Measurements from ENCODE around the gene ASPHD1.
"Not testable (repeated sequence)": the region's sequence is repeated elsewhere in the genome, so short reads cannot be mapped to it uniquely, and the experiment has no call there.

ASPHD1 gene

DNA sequence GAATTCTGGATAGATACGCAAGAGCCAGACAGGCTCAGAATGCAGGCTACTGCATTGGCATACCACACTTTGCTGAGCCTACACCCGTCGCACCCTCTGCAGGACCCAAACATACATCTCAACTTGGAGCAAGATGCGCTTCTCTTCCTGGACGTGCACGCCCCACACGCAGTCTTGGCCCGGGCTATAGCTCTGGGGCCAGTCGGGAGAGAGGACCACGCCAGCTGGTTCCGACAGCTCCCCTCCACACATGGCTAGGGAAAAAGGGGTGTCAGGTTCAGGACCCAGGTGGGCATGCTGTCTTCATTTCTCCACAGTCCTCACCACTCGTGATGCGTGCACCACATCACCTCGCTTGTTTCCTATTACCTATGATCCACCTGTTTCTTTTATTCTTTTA is 22.1 kb upstream of the ASPHD1 start:
- DNase-seq: no peak

- DNase-seq: no peak
Measured at GRCh38 chr16:29881050-29881449, 19.2 kb upstream of the ASPHD1 start.

DNA sequence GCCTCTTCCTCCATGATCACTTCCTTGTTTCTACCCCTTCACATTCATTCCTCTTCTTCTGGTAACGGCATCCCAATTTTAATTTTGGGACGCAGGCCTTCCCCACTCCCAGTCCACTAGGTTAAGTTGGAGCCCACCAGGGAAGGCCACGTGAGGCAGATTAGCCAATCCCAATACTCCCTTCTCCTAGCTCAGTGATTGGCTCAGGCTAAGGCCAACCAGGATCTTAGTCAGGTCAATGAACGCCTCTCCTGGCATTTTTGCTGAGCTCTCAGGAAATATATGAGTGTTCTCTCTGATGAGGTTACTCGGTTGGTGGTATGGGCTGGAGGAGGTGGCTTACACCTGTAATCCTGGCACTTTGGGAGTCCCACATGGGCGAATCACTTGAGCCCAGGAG is 16.3 kb upstream of the ASPHD1 start:
- DNase-seq: no peak

GRCh38 chr16:29889372-29889771 is 10.9 kb upstream of the ASPHD1 start:
- DNase-seq: not testable (repeated sequence)

DNA sequence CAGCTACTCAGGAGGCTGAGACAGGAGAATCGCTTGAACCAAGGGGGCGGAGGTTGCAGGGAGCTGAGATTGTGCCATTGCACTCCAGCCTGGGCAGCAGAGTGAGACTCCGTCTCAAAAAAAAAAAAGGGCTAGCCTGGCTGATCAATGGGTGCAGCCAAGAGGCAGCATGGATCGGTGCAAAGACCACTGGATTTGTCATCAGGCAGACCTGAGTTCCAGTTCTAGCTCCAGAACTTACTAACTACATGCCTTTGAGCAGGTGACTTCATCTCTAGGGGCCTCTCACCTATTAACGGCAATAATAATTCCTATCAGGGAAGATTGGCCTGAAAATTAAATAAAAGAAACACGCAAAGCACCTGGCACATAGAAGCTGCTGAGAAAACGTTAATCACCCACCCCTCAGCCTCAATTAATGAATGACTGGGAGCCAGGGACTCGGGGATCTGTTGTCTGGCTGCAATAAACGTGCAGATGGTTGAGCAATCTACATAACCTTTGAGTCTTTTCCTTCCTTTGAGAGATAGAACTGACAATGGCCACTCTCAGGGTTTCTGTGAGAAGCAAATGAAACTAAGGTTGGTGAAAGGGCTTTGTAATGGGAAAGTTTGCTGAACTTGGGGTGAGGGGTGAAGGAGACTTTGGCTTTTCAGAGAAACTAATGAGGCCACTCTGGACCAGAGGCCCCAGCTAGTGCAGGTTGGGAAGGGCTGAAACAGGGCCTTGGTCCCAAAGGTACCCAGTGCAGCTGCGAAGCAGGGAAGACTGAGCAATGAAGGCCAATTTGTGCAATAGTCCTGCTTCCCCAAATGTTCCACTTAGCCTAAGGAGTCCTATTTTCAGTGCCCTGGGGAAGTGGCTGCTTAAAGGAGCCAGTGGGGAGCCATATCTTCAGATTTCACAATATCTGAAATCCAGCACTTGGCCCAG is 8.5 kb upstream of the ASPHD1 start:
- no peak for DNase-seq

- no peak for DNase-seq
Measured at GRCh38 chr16:29892458-29892813, 7.9 kb upstream of the ASPHD1 start.

DNA sequence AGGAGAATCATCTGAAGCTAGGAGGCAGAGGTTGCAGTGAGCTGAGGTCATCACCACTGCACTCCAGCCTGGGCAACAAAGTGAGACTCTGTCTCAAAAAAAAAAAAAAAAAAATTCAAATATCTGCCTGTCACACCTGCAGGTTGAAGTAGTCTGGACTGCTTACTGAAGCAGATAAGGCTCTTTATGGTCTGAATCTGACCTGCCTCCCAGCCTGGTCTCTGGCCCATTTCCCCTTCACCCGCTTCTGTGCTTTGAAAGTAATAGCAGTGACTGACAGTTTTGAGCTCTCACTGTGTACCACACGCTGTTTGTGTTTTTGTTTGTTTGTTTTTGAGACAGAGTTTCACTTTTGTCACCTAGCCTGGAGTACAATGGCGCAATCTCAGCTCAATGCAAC is 6.7 kb upstream of the ASPHD1 start:
- DNase-seq: no peak

GRCh38 chr16:29894352-29894751 is 5.9 kb upstream of the ASPHD1 start:
- DNase-seq: no peak

DNA sequence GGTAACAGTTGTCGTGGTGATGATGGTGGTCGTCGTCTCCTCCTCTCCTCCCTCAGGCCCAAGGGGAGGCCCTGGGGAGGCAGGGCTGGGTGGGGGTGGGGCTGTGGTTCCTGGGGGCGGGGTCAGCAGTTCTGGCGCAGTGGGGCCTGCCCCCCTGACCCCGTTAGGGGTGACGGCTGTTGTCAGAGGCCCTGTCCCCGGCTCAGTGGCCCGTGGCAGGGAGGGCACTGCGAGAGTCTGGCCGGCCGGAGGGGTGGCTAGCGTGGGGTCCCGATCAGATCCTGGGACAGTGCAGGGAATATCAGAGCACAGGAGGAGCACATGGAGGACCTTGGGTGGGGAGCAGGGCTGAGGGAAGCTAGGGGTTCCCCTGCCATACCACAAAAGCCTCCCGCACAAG is 3.4 kb upstream of the ASPHD1 start:
- DNase-seq: no peak

- no peak for DNase-seq
Measured at GRCh38 chr16:29897333-29897732, 3.0 kb upstream of the ASPHD1 start.

DNA sequence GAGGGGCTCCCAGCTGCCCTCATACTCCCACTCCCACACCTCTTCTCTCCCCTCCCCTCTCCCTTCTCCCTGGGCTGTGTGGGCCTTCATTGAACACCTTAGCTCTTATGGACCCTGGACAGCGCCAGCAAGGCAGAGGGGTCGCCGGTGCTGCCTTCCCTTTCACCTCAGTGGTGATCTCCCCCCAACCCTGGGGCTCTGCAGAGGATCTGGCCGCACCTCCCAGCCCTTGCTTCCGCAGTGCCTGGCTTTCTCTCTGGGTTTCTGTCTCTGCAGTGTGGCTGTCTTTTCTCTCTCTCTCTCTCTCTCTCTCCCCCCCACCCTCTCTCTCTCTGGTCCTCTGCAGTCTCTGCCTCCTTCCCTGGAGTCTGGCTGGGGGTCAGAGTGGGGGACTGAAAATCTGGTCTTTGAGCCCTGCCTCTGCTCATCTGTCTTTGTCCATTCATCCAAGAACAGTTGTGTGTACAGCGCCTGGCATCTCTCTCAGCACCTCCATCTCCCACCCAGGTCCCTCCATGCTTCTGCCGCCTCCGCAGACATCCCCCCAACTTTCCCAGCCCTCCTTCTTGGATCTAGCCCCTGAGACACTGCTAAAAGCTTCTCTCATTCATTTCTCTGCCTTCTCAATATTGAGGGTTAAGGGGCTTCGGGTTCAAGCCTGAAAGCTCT is 2.0 kb upstream of the ASPHD1 start:
- no peak for DNase-seq

- peak; percentile 55 for DNase-seq
Measured at GRCh38 chr16:29898804-29899515, 1.3 kb upstream of the ASPHD1 start.

DNA sequence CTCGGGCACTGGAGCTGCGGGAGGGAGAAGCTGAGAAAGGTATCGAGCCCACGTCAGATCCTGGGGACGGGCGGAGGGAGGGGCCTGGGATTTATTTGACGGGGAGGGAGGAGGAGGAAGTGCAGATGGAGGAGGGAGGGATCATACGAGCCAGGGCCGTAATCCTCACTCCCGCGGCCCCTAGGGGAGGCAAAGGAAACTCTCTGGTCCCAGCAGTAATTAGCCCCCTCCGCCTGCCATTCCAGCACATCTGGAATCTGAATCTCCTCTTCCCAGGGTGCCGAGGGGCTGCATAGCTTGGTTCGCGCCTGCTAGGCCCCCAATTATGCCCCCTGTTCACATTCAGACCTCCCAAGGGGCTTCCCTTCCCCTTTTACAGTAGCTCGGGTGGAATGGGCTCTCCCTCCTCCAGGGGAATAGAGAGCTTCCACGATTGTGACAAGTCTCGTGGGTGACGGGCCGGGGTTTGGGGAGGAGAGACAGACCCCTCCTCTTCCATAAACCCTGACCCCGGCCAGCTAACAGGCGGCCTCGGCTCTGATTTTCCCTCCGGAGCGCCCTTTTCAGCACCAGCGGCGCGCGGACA is 679 bp upstream of the ASPHD1 start, which contains the start of gene SEZ6L2:
TSS of gene SEZ6L2 (minus strand) at position 35 of the 586 bp plus-strand sequence. CDS start 531 bp downstream, outside the sequence.
- peak; percentile 91 for DNase-seq

- DNase-seq: no peak
Measured at GRCh38 chr16:29900888-29901606, 759 bp downstream of the ASPHD1 start.

DNA sequence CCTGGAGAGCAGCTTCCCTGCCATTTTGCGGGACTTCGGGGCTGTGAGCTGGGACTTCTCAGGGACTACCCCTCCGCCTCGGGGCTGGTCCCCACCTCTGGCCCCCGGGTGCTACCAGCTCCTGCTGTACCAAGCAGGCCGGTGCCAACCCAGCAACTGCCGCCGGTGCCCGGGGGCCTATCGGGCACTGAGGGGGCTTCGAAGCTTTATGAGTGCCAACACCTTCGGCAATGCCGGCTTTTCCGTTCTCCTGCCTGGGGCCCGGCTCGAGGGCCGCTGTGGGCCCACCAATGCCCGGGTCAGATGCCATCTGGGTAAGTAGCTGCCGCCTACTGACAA is 1.3 kb downstream of the ASPHD1 start:
- DNase-seq: no peak

- DNase-seq: no peak
Measured at GRCh38 chr16:29903590-29903989, 3.3 kb downstream of the ASPHD1 start.

GRCh38 chr16:29904947-29905346 is 4.7 kb downstream of the ASPHD1 start:
- no peak for DNase-seq

DNA sequence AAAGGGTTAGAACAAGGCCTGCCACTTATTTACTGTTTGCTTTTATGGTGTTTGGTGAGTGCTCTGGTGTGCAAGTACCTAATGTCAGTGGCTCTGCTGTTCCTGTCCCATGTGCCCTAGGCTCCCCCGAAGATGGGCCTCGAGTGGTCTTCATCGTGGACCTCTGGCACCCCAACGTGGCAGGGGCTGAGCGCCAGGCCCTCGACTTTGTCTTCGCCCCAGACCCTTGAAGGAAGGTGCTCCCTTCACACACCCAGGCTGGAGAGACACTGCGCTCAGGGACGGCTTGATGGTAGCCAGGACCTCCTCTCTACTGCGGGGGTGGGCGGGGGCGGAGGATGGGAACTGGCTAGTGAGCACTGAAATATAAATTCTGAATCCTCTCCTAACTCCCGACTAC is 5.4 kb downstream of the ASPHD1 start:
- no peak for DNase-seq

DNA sequence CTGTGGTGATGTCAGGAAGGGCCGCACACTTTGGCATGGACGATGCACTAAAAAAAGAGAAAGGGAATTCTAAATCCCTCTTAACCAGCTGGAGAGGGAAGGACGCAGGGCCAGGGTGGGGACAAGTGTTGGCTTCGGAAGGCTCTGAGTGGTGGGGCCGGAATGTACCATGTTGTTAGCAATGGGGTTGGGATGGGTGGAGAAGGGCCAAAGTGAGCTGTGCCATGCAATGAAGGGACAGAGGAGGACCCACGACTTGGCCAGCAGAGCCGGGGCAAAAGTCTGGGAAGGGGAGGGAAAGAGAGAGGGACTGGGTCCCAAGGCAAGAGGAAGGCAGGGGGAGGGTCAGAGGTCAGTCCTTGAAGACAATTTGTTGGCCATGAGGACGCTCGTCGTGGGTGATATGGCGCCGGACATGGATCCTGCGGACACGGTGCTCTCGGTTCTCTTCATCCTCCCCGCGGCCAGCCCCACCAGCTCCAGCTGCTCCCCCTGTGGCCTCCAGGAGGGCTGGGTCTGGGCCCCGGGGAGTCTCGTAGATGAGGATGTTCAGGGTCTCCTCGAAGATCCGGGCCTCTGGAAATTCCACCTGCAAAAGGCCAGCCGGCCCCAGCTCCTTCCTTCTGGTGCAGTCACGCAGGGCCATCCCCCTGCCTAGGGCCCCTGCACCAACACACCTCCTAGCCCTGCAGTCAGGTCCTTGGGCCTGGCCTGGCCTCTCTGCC is 6.4 kb downstream of the ASPHD1 start:
- no peak for DNase-seq

DNA sequence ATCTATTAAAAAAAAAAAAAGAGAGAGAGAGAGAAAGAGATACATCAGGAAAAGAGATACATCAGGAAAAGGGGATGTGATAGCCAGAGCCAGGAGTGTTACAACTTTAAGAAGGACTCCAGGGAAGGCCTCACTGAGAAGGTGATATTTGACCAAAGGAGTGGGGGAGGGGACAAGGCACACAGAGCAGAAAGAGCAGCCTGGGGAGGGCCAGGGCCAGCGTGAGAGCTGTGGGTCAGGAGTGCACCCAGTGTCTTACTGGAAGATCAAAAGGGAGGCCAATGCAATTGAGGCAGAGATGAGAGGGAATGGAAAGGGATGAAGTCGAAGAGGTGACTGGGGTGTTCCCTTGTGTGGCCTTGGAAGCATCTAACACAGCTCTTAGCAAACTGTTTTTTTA is 7.7 kb downstream of the ASPHD1 start:
- no peak for DNase-seq

DNA sequence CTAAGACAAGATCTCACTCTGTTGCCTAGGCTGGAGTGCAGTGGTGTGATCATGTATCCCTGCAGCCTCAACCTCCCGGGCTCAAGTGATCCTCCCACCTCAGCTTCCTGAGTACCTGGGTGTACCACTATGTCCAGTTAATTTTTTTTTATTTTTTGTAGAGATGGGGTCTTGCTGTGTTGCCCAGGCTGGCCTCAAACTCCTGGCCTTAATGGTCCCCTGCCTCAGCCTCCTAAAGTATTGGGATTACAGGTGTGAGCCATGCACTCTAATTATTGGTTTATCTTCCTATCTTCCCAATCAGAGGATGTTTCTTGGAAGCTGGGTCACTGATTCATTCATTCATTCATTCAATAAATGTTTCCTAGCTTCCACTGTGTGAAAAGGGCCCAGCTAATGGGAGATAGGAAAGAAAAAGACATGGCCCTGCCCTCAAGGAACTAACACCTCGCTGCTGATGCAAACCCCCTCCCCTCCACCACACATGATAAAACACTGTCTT is 8.5 kb downstream of the ASPHD1 start:
- no peak for DNase-seq

DNA sequence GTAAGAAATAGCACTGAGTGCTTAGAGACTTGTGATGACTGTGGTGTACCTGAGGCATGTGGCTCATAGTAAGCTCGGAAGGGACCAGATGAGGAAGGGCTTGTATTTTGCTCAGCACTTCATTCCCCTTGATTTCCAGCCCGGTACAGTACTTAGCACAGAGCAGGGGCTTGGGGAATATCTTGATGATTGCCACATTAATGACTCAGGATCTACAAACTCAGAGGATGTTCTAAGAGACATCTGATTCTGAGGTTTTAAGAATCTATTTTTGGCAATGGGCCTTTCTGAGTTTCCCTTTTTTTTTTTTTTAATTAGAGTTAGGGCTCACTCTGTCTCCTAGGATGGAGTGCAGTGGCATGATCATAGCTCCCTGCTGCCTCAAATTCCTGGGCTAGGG is 9.1 kb downstream of the ASPHD1 start:
- no peak for DNase-seq

Measured in SHP77 treated with DMSO at 0.1 percent for 48 hours (cell line).